Right atrium auricular region (tissue), 2 donors: ENCODE results near the gene RSRC1. TPM values are rescaled to one million over a fixed set of nuclear protein-coding genes. Genes with fewer than 3 reads are reported as not detected.
"Not testable (repeated sequence)": the region's sequence is repeated elsewhere in the genome, so short reads cannot be mapped to it uniquely, and the experiment has no call there.

Experiments
- DNase-seq: peaks from one replicate; pipeline ENCODE4 v3.0.0-alpha.2; 2019; ENCODE audit warnings: low spot score
- H3K27ac ChIP-seq, 2 donors: fragments of 200-600 bp; sonication (generic); 1 replicate in 1 of 2; 2 replicates in 1 of 2; pipeline ENCODE4 v1.5.1; 2016 to 2019
- H3K27me3 ChIP-seq, 2 donors: fragments of 200-600 bp; sonication (generic); one replicate each; pipeline versions ENCODE4 v1.5.1 to v1.6.0; 2017 to 2019
- H3K36me3 ChIP-seq: fragments of 200-600 bp; sonication (generic); one replicate; pipeline ENCODE4 v1.5.1; 2016
- H3K4me1 ChIP-seq, 2 donors: fragments of 200-600 bp; sonication (generic); one replicate each; pipeline versions ENCODE4 v1.5.1 to v1.6.0; 2017 to 2019
- H3K4me3 ChIP-seq, 2 donors: fragments of 200-600 bp; sonication (generic); 1 replicate in 1 of 2; 2 replicates in 1 of 2; pipeline ENCODE4 v1.5.1; 2017 to 2019; ENCODE audit warnings: mild to moderate bottlenecking in 1 of 2, moderate library complexity in 1 of 2
- H3K9me3 ChIP-seq, 2 donors: fragments of 200-600 bp; sonication (generic); one replicate each; pipeline ENCODE4 v1.5.1; 2019
- total RNA-seq, 2 donors: library from RNA; depleted of rRNA; stranded (reverse); fragments of >200 nt; gene quantifications; one replicate each; pipeline ENCODE4 v1.1.0, GENCODE V29; 2016
- TF ChIP-seq, protein P1 (sequence below), 2 donors: fragments of 200-600 bp; sonication (generic); IDR thresholded peaks; one replicate each; pipeline ENCODE4 v1.5.1; 2019; ENCODE audit warnings: antibody characterized with exemption in 2 of 2

RSRC1 gene
- total RNA-seq, 2 donors from 2014 or later = 24.8 to 42.5 TPM

DNA sequence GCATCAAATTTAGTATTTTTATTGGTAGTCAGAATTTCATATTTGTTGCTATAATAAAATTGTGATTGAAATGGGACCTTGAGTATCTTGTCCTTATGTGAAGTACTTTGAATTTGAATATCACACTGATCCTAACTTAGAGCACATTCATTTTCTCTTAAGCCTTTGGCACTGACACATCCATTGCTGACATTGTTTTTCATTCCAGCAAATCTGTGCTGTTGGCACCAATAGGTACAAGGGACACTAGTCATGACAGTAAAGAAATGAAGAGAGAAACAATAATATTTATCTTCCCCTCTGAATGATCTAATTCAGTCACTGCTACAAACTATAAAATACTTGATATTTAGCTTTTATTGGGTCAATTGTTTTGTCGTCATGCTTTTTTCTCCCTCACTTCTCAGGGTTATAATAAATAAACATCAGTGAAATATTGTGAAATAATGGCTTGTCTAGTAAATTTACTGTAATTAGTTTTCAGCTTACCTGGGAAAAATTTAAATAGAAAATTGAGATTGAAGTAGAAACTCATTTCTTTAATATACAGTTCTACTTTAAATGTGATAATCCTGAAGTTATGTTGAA is 294.3 kb downstream of the RSRC1 start:
- Histone ChIP-seq H3K4me1 (no peaks in the 10 kb centered on the region), H3K4me3 (no peak overlapping the region), H3K9me3 (no peaks in the 10 kb centered on the region), H3K27me3 (no peaks in the 10 kb centered on the region), H3K36me3 (no peaks in the 10 kb centered on the region), H3K27ac (no peak overlapping the region)
- DNase-seq = no peak
- TF ChIP-seq, protein P1, sequence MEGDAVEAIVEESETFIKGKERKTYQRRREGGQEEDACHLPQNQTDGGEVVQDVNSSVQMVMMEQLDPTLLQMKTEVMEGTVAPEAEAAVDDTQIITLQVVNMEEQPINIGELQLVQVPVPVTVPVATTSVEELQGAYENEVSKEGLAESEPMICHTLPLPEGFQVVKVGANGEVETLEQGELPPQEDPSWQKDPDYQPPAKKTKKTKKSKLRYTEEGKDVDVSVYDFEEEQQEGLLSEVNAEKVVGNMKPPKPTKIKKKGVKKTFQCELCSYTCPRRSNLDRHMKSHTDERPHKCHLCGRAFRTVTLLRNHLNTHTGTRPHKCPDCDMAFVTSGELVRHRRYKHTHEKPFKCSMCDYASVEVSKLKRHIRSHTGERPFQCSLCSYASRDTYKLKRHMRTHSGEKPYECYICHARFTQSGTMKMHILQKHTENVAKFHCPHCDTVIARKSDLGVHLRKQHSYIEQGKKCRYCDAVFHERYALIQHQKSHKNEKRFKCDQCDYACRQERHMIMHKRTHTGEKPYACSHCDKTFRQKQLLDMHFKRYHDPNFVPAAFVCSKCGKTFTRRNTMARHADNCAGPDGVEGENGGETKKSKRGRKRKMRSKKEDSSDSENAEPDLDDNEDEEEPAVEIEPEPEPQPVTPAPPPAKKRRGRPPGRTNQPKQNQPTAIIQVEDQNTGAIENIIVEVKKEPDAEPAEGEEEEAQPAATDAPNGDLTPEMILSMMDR (IDR thresholded peaks at IDR 0.05) = no peak

DNA sequence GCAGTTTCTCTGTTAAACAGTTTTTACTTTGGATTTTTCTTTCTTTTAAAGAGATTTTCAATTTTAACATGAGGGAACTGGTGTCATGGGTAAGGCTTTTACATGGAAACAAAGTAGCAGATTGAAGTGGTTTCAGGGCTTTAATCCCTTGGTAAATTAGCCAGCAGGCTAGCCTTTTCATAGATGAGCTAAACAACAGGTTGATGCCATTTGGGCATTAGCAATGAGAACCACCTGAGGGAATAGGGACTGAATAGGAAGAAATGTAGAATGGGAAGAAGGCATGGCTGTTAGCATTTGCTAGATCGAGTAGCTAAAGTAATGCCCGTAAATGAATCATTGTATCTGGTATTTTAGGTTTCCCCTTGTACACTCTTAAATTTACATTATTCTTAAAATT is 295.6 kb downstream of the RSRC1 start:
- Histone ChIP-seq H3K4me3 (no peak overlapping the region), H3K27me3 (no peaks in the 10 kb centered on the region)
- DNase-seq = no peak

DNA sequence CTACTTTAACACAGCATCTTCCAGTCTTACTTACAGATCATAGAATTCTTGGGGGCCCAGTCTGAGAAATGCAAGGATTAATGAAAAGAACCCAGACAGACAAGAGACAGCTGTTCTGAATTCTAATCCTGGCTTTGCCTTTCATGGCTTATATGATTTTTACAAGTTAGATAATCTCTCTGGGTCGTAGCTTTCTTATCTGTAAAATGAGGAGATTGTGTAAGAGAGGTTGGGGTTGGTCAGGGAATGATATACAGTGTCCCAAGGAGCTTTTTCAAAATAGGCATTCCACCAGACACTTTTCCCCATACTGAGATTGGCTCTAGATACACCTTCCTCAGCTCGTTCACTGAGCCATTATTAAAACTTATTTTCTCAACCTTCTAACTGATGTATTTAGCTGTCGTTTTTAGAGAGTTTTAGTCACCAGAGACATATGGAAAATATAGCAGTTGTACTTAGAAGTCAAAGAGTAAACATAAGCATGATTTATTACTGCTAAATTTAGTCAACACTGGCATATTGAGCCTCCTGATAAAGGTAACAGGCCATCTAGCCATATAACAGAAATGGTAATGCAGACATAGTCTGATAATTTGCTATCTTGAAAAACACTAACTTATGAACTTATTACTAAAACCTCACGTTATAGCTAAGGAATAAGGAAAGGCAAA is 298.1 kb downstream of the RSRC1 start:
- H3K36me3 ChIP-seq = no peaks in the 10 kb centered on the region
- no peak overlapping the region for H3K4me3 ChIP-seq
- no peaks in the 10 kb centered on the region for H3K27me3 ChIP-seq
- H3K27ac ChIP-seq = no peak overlapping the region
- TF ChIP-seq, protein P1 (IDR thresholded peaks at IDR 0.05) = no peak
- no peaks in the 10 kb centered on the region for H3K4me1 ChIP-seq
- no peaks in the 10 kb centered on the region for H3K9me3 ChIP-seq
- DNase-seq = no peak

More for the DNA sequence above, 295.6 kb downstream of the RSRC1 start:
- Histone ChIP-seq H3K4me1 (no peaks in the 10 kb centered on the region), H3K36me3 (no peaks in the 10 kb centered on the region), H3K27ac (no peak overlapping the region), H3K9me3 (no peaks in the 10 kb centered on the region)
- TF ChIP-seq, protein P1 (IDR thresholded peaks at IDR 0.05) = no peak

DNA sequence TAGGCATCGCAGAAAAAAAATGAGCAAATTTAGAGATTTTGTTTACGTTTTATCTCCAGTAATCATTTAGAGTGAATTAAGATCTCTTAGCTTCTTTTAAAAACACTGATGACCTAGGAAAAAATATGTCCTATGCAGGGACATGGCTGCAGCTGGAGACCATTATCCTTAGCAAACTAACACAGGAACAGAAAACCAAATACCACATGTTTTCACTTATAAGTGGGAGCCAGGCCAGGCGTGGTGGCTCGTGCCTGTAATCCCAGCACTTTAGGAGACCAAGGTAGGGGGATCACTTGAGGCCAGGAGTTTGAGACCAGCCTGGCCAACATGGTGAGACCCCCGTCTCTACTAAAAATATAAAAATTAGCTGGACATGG is 298.6 kb downstream of the RSRC1 start:
- H3K4me3 ChIP-seq, H3K4me1 ChIP-seq, H3K27ac ChIP-seq, H3K27me3 ChIP-seq, H3K9me3 ChIP-seq, DNase-seq, H3K36me3 ChIP-seq: not testable (repeated sequence)

DNA sequence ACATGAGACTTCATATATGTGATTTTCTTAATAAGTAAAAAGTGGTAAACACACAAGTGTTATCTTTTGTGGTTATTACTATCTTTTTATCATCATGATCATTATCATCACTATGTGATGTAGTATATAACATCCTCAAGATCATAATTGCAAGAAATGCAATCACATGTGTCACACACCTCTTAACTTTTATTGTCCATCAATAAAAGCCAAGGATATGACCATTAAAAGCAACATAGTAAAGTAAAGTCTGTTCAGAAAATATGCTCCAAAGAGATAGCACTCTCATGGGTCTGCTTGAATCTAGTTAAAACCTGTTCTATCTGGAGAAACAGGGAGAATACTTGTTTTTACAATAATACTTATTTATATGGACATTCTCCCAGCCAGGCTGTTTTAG is 308.1 kb downstream of the RSRC1 start:
- Histone ChIP-seq H3K27ac (no peak overlapping the region), H3K9me3 (no peaks in the 10 kb centered on the region), H3K36me3 (no peaks in the 10 kb centered on the region), H3K27me3 (no peaks in the 10 kb centered on the region), H3K4me3 (no peak overlapping the region), H3K4me1 (no peaks in the 10 kb centered on the region)
- no peak for DNase-seq
- TF ChIP-seq, protein P1 (IDR thresholded peaks at IDR 0.05) = no peak

DNA sequence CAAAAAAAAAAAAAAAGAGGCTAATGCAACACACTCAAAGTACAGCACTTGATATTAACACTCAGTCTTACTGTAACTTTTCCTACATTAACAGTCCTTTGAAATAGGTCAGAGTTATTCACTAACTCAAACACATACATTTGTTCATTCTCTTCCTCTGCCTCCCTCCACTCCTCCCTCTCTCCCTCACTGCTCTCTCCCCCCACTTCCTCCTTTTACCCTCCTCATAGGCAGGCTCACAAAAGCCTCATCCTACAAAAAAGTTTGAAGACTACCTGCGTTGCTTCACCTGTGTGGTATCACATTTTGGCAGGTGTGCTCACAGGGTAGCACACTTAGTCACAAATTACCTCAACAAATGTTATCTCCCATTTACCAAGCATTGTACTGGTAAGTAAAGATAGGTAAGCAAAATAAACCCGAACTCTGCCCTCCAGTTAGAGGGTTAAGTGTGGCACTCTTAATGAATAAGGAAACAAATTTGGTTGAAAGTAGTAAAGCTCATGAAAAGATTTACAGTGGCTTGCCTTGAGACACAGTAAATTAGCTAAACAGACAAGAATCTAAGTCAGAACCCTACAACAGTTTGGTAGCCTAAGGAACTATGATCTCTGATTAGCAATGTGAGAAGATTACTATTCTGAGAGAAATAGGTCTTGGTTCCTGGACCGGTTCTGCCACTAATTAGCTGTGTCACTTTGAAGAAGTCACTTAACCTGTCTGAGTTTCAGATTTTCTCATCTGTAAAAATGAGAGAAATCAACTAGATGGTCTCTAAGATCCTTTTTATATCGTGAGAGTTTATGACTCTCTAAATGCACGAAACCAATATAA is 310.1 kb downstream of the RSRC1 start:
- no peaks in the 10 kb centered on the region for H3K27me3 ChIP-seq
- H3K27ac ChIP-seq = no peak overlapping the region
- H3K4me3 ChIP-seq = no peak overlapping the region
- H3K9me3 ChIP-seq = no peaks in the 10 kb centered on the region
- H3K36me3 ChIP-seq = no peaks in the 10 kb centered on the region
- H3K4me1 ChIP-seq = no peaks in the 10 kb centered on the region
- no peak for DNase-seq
- TF ChIP-seq, protein P1 (IDR thresholded peaks at IDR 0.05) = no peak
